ENCODE measurements around the gene ISLR2. TPM values are rescaled to one million over a fixed set of nuclear protein-coding genes. Genes with fewer than 3 reads are reported as not detected.

Gene ISLR2
- total RNA-seq, 4 donors from 2014 or later, result 0.83 to 4.9 (median 1.2) TPM

- H3K27ac ChIP-seq (replicated peaks in 1 of 4), result peak overlapping the region; percentile 2 to 64 (median 50)
- 93% methylated on average over 15 of the region's 21 CpGs for WGBS
Measured at GRCh38 chr15:74180881-74181602, 50.7 kb downstream of the ISLR2 start.

GRCh38 chr15:74182131-74182530 lies 51.7 kb downstream of the ISLR2 start:
- 95% methylated on average over 3 of the region's 8 CpGs for WGBS
- intact Hi-C loops (cut with DNase I), result no loop called here
- no peaks in the 10 kb centered on the region for H3K9me3 ChIP-seq

More at GRCh38 chr15:74180881-74181602, 50.7 kb downstream of the ISLR2 start:
- intact Hi-C loops (cut with DNase I), result no loop called here
- H3K4me1 ChIP-seq, result peaks cover 37 to 52% (median 48%) of the 10 kb centered on the region in 4 donors
- no peaks in the 10 kb centered on the region for H3K9me3 ChIP-seq
- TF ChIP-seq EP300 (IDR thresholded peaks at IDR 0.05) (no peak), CTCF (IDR thresholded peaks at IDR 0.05) (no peak), POLR2AphosphoS5 (IDR thresholded peaks at IDR 0.05) (no peak), POLR2A (IDR thresholded peaks at IDR 0.05; ENCODE audit: low read depth) (no peak)
- peaks cover 0 to 4% (median 0%) of the 10 kb centered on the region in 4 donors for H3K36me3 ChIP-seq
- no peak overlapping the region for H3K4me3 ChIP-seq
- DNase-seq (ENCODE audit: extremely low spot score), result no peak
- no peaks in the 10 kb centered on the region for H3K27me3 ChIP-seq

DNA sequence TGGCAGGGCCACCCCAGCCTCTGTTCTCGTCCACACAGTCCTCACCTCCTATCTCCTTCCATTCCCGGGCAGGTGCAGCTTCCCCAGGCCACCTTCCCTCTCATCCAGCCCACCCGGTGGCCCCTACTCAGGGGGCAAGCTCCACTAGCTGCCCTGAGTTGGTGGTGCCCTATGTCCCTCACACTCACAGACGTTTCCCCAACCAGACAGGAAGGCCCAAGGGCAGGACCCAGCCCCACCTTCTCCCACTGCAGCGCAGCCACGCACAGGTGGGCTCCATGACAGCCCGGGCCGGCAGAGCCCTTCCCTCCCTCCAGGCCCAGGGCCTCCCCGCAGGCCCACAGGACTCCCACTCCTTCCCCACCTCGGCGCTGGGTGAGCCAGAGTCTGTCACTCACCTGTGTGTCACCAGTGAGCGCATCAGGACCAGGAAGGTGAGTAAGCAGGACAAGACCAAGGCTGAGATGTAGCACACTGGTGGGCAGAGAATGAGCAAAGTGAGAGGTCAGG lies 54.3 kb downstream of the ISLR2 start:
- no peaks in the 10 kb centered on the region for H3K27me3 ChIP-seq
- H3K4me1 ChIP-seq, result peaks cover 11 to 16% (median 14%) of the 10 kb centered on the region in 4 donors
- H3K27ac ChIP-seq (replicated peaks in 1 of 4), result no peak overlapping the region
- H3K4me3 ChIP-seq, result no peak overlapping the region
- intact Hi-C loops (cut with DNase I), result no loop called here
- no peaks in the 10 kb centered on the region for H3K9me3 ChIP-seq
- TF ChIP-seq POLR2AphosphoS5 (IDR thresholded peaks at IDR 0.05), result no peak
- TF ChIP-seq CTCF (IDR thresholded peaks at IDR 0.05), result no peak
- no peak for TF ChIP-seq POLR2A (IDR thresholded peaks at IDR 0.05; ENCODE audit: low read depth)
- TF ChIP-seq EP300 (IDR thresholded peaks at IDR 0.05), result no peak
- no peak for DNase-seq (ENCODE audit: extremely low spot score)
- 85% methylated on average over 9 of the region's 12 CpGs for WGBS
- H3K36me3 ChIP-seq, result no peaks in the 10 kb centered on the region

More at GRCh38 chr15:74182131-74182530, 51.7 kb downstream of the ISLR2 start:
- H3K36me3 ChIP-seq, result no peaks in the 10 kb centered on the region
- no peak overlapping the region for H3K27ac ChIP-seq (replicated peaks in 1 of 4)
- DNase-seq (ENCODE audit: extremely low spot score), result no peak
- TF ChIP-seq POLR2AphosphoS5 (IDR thresholded peaks at IDR 0.05) (no peak), EP300 (IDR thresholded peaks at IDR 0.05) (no peak), CTCF (IDR thresholded peaks at IDR 0.05) (no peak), POLR2A (IDR thresholded peaks at IDR 0.05; ENCODE audit: low read depth) (no peak)
- no peak overlapping the region for H3K4me3 ChIP-seq
- peaks cover 32 to 41% (median 37%) of the 10 kb centered on the region in 4 donors for H3K4me1 ChIP-seq
- H3K27me3 ChIP-seq, result no peaks in the 10 kb centered on the region

DNA sequence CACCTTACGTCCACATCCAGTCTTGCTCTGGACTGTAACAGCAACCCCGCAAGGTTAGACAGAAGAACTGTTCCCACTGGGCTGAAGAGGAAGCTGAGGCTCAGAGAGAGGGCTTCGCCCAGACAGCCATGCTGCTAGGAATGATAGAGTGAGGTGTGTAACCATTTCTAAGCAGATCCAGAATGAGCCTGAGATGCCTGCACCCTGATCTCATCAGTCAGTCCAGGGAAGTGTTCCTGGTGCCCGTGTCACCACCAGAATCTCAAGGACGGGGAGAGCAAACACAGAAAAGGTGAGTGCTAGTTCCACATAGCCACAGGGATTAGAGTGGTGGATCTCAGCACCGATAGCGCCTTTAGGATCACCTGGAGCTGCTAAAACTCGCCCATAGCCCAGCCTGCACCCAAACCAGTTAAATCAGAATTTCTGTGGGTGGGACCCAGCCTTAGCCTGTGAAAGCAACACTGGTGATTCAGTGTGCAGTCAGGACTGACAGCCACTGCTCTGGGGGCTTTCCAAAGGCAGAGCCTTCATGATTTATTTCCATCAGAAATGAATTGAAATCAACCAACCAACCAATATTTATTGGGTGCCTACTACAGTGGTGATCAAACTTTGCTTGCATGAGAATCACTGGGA lies 55.4 kb downstream of the ISLR2 start:
- Histone ChIP-seq H3K9me3 (no peaks in the 10 kb centered on the region), H3K36me3 (no peaks in the 10 kb centered on the region), H3K4me3 (no peak overlapping the region), H3K27ac (replicated peaks in 1 of 4) (no peak overlapping the region), H3K4me1 (peaks cover 0 to 4% (median 2%) of the 10 kb centered on the region in 4 donors), H3K27me3 (no peaks in the 10 kb centered on the region)
- intact Hi-C loops (cut with DNase I), result no loop called here
- 79% methylated on average over 8 of the region's 8 CpGs for WGBS
- TF ChIP-seq CTCF (IDR thresholded peaks at IDR 0.05) (no peak), POLR2AphosphoS5 (IDR thresholded peaks at IDR 0.05) (no peak), EP300 (IDR thresholded peaks at IDR 0.05) (no peak), POLR2A (IDR thresholded peaks at IDR 0.05; ENCODE audit: low read depth) (no peak)
- DNase-seq (ENCODE audit: extremely low spot score), result no peak

Small RNA genes lying within 50 kb of the gene (small RNA-seq; reads per million reads assigned to genes)
- gene RF00017, result 0 reads per million in 3 donors

Other genes starting within 250 kb of the ISLR2 start
- gene LOXL1, start 204.1 kb upstream of the ISLR2 start, total RNA-seq, result 10 to 100 TPM; 19.7 to 84.3 (median 39.1) TPM
- 10 to 100 TPM in 2 of 4 donors, 1 to 10 TPM in 2; 7.9 to 25.4 (median 14.9) TPM for gene STOML1, start 138.3 kb upstream of the ISLR2 start, total RNA-seq
- gene PML, start 135.9 kb upstream of the ISLR2 start, total RNA-seq, result 10 to 100 TPM; 48.0 to 61.6 (median 57.2) TPM
- gene GOLGA6A, start 48.0 kb upstream of the ISLR2 start, total RNA-seq, result 1 to 10 TPM in 1 of 4 donors, not detected in 3; 1.2 TPM
- 100 to 1,000 TPM in 2 of 4 donors, 10 to 100 TPM in 2; 57.7 to 204 (median 112) TPM for gene ISLR, start 43.1 kb downstream of the ISLR2 start, total RNA-seq
- under 1 TPM; 0.13 to 0.83 (median 0.47) TPM for gene STRA6, start 72.2 kb downstream of the ISLR2 start, total RNA-seq
- not detected for gene CCDC33, start 105.7 kb downstream of the ISLR2 start, total RNA-seq
- gene CYP11A1, start 237.1 kb downstream of the ISLR2 start, total RNA-seq, result 1 to 10 TPM; 1.7 to 2.5 (median 1.8) TPM

Measured in esophagus muscularis mucosa (tissue), 4 donors.